Activated CD8-positive, alpha-beta memory T cell treated with anti-CD3 and anti-CD28 coated beads, Interleukin-2, amount 50 U/mL, for 4 hours (primary cell): ENCODE results near the gene PNKP.

Experiments
- DNase-seq: peaks from one replicate; pipeline ENCODE4 v3.0.0-alpha.2; 2020

The PNKP gene

GRCh38 chr19:49889687-49890348, 22.4 kb upstream of the PNKP start:
- peak; percentile 76 for DNase-seq

- DNase-seq: no peak
Observed at GRCh38 chr19:49889038-49889686, 21.8 kb upstream of the PNKP start.

GRCh38 chr19:49888510-49888824, 21.1 kb upstream of the PNKP start:
- no peak for DNase-seq

- no peak for DNase-seq
Observed at GRCh38 chr19:49887665-49888509, 20.5 kb upstream of the PNKP start.

- no peak for DNase-seq
Observed at GRCh38 chr19:49887037-49887664, 19.8 kb upstream of the PNKP start.

GRCh38 chr19:49884760-49885159, 17.4 kb upstream of the PNKP start:
- DNase-seq: no peak

- no peak for DNase-seq
Observed at GRCh38 chr19:49884109-49884508, 16.7 kb upstream of the PNKP start.

- no peak for DNase-seq
Observed at GRCh38 chr19:49883094-49883493, 15.7 kb upstream of the PNKP start.

- no peak for DNase-seq
Observed at GRCh38 chr19:49882643-49883042, 15.3 kb upstream of the PNKP start.

- no peak for DNase-seq
Observed at GRCh38 chr19:49881672-49882394, 14.5 kb upstream of the PNKP start.

- no peak for DNase-seq
Observed at GRCh38 chr19:49881186-49881585, 13.8 kb upstream of the PNKP start.

- no peak for DNase-seq
Observed at GRCh38 chr19:49880162-49880869, 12.9 kb upstream of the PNKP start.

- DNase-seq: no peak
Observed at GRCh38 chr19:49879243-49879963, 12.0 kb upstream of the PNKP start.

- no peak for DNase-seq
Observed at GRCh38 chr19:49878744-49879070, 11.3 kb upstream of the PNKP start.

- DNase-seq: peak; percentile 97
Observed at GRCh38 chr19:49877879-49878743, 10.7 kb upstream of the PNKP start.

- DNase-seq: peak; percentile 96
Observed at GRCh38 chr19:49877020-49877878, 9.9 kb upstream of the PNKP start, which contains the start of the genes AKT1S1 and TBC1D17. TSS of gene AKT1S1 (minus strand) at chr19:49877355. CDS start at chr19:49873295, 4,060 bp downstream. TSS of gene TBC1D17 (plus strand) at chr19:49877702. CDS start at chr19:49877724, 22 bp downstream.

GRCh38 chr19:49876422-49877019, 9.1 kb upstream of the PNKP start:
- peak; percentile 97 for DNase-seq

GRCh38 chr19:49875857-49876421, 8.6 kb upstream of the PNKP start:
- DNase-seq: peak; percentile 64

GRCh38 chr19:49875177-49875576, 7.8 kb upstream of the PNKP start:
- no peak for DNase-seq
